Thyroid gland (tissue), 4 donors: ENCODE data around the gene CDK8.

ENCODE experiments used
- CTCF ChIP-seq, 6 experiments: fragments of 200-600 bp in 3 of 6; fragments of 450-650 bp in 3 of 6; sonication (generic) in 3 of 6; IDR thresholded peaks; one replicate each; pipeline ENCODE4 v1.5.1; 2016 to 2019; ENCODE audit warnings: antibody characterized with exemption in 6 of 6, mild to moderate bottlenecking in 2 of 6, inconsistent platforms in 1 of 6, moderate library complexity in 1 of 6
- POLR2A ChIP-seq, 2 donors: fragments of 450-650 bp; IDR thresholded peaks; one replicate each; pipeline ENCODE4 v1.6.1; 2017; ENCODE audit warnings: antibody characterized with exemption in 2 of 2, mild to moderate bottlenecking in 2 of 2, moderate library complexity in 1 of 2

GRCh38 chr13:26435171-26435570, 181.2 kb downstream of the CDK8 start:
- no peak for TF ChIP-seq CTCF (IDR thresholded peaks at IDR 0.05)
- TF ChIP-seq POLR2A (IDR thresholded peaks at IDR 0.05) = no peak
